WTC11 (cell line): Measurements from ENCODE around the gene EEF2K.
"Not testable (repeated sequence)": the region's sequence is repeated elsewhere in the genome, so short reads cannot be mapped to it uniquely, and the experiment has no call there.

Source experiments
- ATF1 ChIP-seq: sonication (generic); formaldehyde crosslinking; IDR thresholded peaks from 2 replicates; pipeline ENCODE4 v1.8.1; 2023; ENCODE audit warnings: mild to moderate bottlenecking, moderate library complexity, missing genetic modification reagents
- CREB1 ChIP-seq: sonication (generic); formaldehyde crosslinking; IDR thresholded peaks from 2 replicates; pipeline ENCODE4 v1.8.0; 2023; ENCODE audit warnings: mild to moderate bottlenecking, missing genetic modification reagents
- RELA ChIP-seq: sonication (generic); formaldehyde crosslinking; IDR thresholded peaks from 2 replicates; pipeline ENCODE4 v1.8.1; 2022; ENCODE audit warnings: missing genetic modification reagents, mild to moderate bottlenecking, borderline replicate concordance
- SP1 ChIP-seq: sonication (generic); formaldehyde crosslinking; conservative IDR thresholded peaks from 2 replicates; pipeline ENCODE4 v1.8.1; 2022; ENCODE audit warnings: missing genetic modification reagents
- TCF7 ChIP-seq: sonication (generic); formaldehyde crosslinking; IDR thresholded peaks from 2 replicates; pipeline ENCODE4 v1.8.0; 2022; ENCODE audit warnings: mild to moderate bottlenecking, low read depth, missing genetic modification reagents, moderate library complexity
- ZNF121 ChIP-seq: sonication (generic); formaldehyde crosslinking; IDR thresholded peaks from 2 replicates; pipeline ENCODE4 v1.8.0; 2023; ENCODE audit warnings: missing genetic modification reagents
- ZNF416 ChIP-seq: fragments of 250-450 bp; sonication (Bioruptor Pico); IDR thresholded peaks from 2 replicates; pipeline ENCODE4 v1.9.0; 2021; ENCODE audit warnings: mild to moderate bottlenecking, inconsistent platforms
- TF ChIP-seq, protein P1 (sequence below): fragments of 200-600 bp; IDR thresholded peaks from 2 replicates; pipeline ENCODE4 v1.8.0; 2022; ENCODE audit warnings: antibody characterized with exemption
- TF ChIP-seq, protein P2 (sequence below): sonication (generic); formaldehyde crosslinking; IDR thresholded peaks from 2 replicates; pipeline ENCODE4 v1.8.0; 2022; ENCODE audit warnings: mild to moderate bottlenecking, missing genetic modification reagents
- TF ChIP-seq, protein P3 (sequence below): fragments of 250-450 bp; sonication (Bioruptor Pico); IDR thresholded peaks from 2 replicates; pipeline ENCODE4 v2.1.2; 2022; ENCODE audit warnings: mild to moderate bottlenecking, moderate library complexity
- TF ChIP-seq, protein P4 (sequence below): sonication (generic); formaldehyde crosslinking; IDR thresholded peaks from 2 replicates; pipeline ENCODE4 v1.8.1; 2023; ENCODE audit warnings: mild to moderate bottlenecking, missing genetic modification reagents, moderate library complexity
- TF ChIP-seq, protein P5 (sequence below): sonication (generic); formaldehyde crosslinking; IDR thresholded peaks from 2 replicates; pipeline ENCODE4 v1.8.0; 2022; ENCODE audit warnings: mild to moderate bottlenecking, missing genetic modification reagents

DNA sequence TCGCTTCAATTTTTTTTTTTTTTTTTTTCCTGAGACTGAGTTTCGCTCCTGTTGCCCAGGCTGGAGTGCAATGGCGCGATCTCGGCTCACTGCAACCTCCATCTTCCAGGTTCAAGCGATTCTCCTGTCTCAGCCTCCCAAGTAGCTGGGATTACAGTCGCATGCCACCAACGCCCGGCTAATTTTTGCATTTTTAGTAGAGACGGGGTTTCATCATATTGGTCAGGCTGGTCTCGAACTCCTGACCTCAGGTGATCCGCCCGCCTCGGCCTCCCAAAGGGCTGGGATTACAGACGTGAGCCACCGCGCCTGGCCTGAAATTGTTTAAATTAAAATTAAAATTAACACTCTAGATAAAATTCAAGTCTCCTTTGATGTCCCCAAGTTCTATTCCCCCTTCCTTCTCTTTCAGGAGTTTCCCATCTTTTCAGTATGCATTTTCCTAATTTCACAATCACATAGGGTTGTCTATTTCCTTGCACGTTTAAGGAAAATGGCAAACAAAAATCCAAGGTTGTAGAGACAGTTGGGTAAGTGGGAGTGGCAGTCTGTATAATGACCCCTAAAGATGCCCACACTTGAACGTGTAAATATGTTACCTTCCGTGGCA is 9.4 kb upstream of the EEF2K start:
- not testable (repeated sequence) for TF ChIP-seq ATF1 (CRISPR knock-in tag); CREB1 (CRISPR knock-in tag); ZNF121; ZNF416 (CRISPR knock-in tag); SP1; RELA (CRISPR knock-in tag); TCF7 (CRISPR knock-in tag)
- TF ChIP-seq, protein P1, sequence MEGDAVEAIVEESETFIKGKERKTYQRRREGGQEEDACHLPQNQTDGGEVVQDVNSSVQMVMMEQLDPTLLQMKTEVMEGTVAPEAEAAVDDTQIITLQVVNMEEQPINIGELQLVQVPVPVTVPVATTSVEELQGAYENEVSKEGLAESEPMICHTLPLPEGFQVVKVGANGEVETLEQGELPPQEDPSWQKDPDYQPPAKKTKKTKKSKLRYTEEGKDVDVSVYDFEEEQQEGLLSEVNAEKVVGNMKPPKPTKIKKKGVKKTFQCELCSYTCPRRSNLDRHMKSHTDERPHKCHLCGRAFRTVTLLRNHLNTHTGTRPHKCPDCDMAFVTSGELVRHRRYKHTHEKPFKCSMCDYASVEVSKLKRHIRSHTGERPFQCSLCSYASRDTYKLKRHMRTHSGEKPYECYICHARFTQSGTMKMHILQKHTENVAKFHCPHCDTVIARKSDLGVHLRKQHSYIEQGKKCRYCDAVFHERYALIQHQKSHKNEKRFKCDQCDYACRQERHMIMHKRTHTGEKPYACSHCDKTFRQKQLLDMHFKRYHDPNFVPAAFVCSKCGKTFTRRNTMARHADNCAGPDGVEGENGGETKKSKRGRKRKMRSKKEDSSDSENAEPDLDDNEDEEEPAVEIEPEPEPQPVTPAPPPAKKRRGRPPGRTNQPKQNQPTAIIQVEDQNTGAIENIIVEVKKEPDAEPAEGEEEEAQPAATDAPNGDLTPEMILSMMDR, result not testable (repeated sequence)
- TF ChIP-seq, protein P2, sequence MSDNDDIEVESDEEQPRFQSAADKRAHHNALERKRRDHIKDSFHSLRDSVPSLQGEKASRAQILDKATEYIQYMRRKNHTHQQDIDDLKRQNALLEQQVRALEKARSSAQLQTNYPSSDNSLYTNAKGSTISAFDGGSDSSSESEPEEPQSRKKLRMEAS (CRISPR knock-in tag), result not testable (repeated sequence)
- TF ChIP-seq, protein P3, sequence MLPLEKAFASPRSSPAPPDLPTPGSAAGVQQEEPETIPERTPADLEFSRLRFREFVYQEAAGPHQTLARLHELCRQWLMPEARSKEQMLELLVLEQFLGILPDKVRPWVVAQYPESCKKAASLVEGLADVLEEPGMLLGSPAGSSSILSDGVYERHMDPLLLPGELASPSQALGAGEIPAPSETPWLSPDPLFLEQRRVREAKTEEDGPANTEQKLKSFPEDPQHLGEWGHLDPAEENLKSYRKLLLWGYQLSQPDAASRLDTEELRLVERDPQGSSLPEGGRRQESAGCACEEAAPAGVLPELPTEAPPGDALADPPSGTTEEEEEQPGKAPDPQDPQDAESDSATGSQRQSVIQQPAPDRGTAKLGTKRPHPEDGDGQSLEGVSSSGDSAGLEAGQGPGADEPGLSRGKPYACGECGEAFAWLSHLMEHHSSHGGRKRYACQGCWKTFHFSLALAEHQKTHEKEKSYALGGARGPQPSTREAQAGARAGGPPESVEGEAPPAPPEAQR, result not testable (repeated sequence)
- TF ChIP-seq, protein P4, sequence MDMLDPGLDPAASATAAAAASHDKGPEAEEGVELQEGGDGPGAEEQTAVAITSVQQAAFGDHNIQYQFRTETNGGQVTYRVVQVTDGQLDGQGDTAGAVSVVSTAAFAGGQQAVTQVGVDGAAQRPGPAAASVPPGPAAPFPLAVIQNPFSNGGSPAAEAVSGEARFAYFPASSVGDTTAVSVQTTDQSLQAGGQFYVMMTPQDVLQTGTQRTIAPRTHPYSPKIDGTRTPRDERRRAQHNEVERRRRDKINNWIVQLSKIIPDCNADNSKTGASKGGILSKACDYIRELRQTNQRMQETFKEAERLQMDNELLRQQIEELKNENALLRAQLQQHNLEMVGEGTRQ (CRISPR knock-in tag), result not testable (repeated sequence)
- TF ChIP-seq, protein P5, sequence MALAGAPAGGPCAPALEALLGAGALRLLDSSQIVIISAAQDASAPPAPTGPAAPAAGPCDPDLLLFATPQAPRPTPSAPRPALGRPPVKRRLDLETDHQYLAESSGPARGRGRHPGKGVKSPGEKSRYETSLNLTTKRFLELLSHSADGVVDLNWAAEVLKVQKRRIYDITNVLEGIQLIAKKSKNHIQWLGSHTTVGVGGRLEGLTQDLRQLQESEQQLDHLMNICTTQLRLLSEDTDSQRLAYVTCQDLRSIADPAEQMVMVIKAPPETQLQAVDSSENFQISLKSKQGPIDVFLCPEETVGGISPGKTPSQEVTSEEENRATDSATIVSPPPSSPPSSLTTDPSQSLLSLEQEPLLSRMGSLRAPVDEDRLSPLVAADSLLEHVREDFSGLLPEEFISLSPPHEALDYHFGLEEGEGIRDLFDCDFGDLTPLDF (CRISPR knock-in tag), result not testable (repeated sequence)
